ENCODE data around the gene CECR2.
A peak's percentile ranks its signal among the peaks of the same experiment; 100 is the strongest.

CECR2 gene

DNA sequence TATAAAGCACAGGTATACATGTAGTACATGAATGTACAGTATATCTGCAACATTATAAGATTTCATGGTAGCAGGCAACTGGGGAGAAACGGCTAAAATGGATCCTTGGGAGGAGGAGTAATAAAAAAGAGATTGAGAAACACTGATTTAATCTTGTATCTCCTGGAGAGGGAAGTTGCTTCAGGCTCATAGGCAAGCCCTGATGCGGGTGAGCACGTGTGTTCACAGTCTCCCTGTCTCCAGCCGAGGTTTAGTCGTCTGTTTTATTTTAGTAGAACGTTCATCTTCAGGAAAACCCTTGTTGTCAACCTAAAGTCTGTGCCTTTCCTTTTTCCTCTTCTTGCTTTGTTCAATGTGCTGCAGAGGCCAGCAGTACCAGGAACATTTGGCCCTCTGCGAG is 172.2 kb downstream of the CECR2 start:
- Histone ChIP-seq H3K27ac (no peak overlapping the region), H3K4me1 (no peaks in the 10 kb centered on the region), H3K9ac (no peak overlapping the region), H3K9me3 (replicated peaks in 1 of 11) (no peaks in the 10 kb centered on the region), H4K20me1 (no peaks in the 10 kb centered on the region), H3K36me3 (peaks cover 0 to 29% (median 12%) of the 10 kb centered on the region in 11 experiments; a peak in 13 of 22 replicates), H3K4me3 (no peak overlapping the region), H3K27me3 (no peaks in the 10 kb centered on the region), H3K4me2 (no peak overlapping the region)
- TF ChIP-seq Cebpa-rat (IDR thresholded peaks at IDR 0.05), result no peak

DNA sequence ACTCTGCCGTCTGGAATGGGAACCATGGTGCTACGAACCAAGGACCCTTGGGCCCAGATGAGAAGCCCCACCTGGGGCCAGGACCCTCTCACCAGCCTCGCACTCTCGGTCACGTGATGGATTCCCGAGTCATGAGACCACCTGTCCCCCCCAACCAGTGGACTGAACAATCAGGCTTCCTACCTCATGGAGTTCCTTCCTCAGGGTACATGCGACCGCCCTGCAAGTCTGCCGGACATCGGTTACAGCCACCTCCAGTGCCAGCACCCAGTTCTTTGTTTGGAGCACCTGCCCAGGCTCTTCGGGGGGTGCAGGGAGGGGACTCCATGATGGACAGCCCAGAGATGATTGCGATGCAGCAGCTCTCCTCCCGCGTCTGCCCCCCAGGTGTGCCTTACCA is 173.2 kb downstream of the CECR2 start:
- H3K4me1 ChIP-seq, result no peaks in the 10 kb centered on the region
- no peak overlapping the region for H3K4me2 ChIP-seq
- peaks cover 0 to 26% (median 12%) of the 10 kb centered on the region in 11 experiments; a peak in 13 of 22 replicates for H3K36me3 ChIP-seq

DNA sequence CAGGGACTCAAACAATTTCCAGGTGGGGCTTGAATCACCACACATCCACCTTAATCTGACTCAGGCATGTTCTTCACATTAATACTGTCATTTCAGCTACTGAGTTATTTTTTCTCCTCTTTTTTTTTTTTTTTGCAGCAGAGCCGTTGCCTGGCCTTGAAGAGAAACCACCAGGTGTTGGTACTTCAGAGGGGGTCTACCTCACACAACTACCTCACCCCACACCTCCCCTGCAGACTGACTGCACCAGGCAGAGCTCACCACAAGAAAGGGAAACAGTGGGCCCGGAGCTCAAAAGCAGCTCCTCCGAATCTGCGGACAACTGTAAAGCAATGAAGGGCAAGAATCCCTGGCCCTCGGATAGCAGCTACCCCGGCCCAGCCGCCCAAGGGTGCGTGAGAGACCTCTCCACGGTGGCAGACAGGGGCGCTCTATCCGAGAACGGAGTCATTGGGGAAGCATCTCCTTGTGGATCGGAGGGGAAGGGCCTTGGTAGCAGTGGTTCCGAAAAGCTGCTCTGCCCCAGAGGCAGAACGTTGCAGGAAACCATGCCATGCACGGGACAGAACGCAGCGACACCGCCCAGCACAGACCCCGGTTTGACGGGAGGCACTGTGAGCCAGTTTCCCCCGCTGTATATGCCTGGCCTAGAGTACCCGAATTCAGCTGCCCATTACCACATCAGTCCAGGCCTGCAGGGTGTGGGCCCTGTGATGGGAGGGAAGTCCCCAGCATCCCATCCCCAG is 178.9 kb downstream of the CECR2 start:
- Histone ChIP-seq H3K36me3 (peaks cover 0 to 44% (median 14%) of the 10 kb centered on the region in 11 experiments; a peak in 9 of 22 replicates), H3K4me1 (no peaks in the 10 kb centered on the region; a peak in 1 of 20 replicates), H3K9ac (no peak overlapping the region), H4K20me1 (no peaks in the 10 kb centered on the region), H3K4me3 (no peak overlapping the region), H3K4me2 (no peak overlapping the region), H3K27me3 (no peaks in the 10 kb centered on the region), H3K27ac (no peak overlapping the region), H3K9me3 (replicated peaks in 1 of 11) (no peaks in the 10 kb centered on the region)
- no peak for TF ChIP-seq Cebpa-rat (IDR thresholded peaks at IDR 0.05)

More for the DNA sequence above, 173.2 kb downstream of the CECR2 start:
- no peaks in the 10 kb centered on the region for H3K27me3 ChIP-seq
- H3K9ac ChIP-seq, result no peak overlapping the region
- H3K9me3 ChIP-seq (replicated peaks in 1 of 11), result no peaks in the 10 kb centered on the region
- H4K20me1 ChIP-seq, result no peaks in the 10 kb centered on the region
- no peak overlapping the region for H3K27ac ChIP-seq
- TF ChIP-seq Cebpa-rat (IDR thresholded peaks at IDR 0.05), result no peak
- H3K4me3 ChIP-seq, result no peak overlapping the region

DNA sequence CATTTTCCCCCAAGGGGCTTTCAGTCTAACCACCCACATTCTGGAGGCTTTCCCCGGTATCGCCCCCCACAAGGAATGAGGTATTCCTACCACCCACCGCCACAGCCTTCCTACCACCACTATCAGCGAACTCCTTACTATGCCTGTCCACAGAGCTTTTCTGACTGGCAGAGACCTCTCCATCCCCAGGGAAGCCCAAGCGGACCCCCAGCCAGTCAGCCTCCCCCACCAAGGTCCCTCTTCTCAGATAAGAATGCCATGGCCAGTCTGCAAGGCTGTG is 179.4 kb downstream of the CECR2 start:
- H3K9me3 ChIP-seq (replicated peaks in 1 of 11), result no peaks in the 10 kb centered on the region
- TF ChIP-seq Cebpa-rat (IDR thresholded peaks at IDR 0.05), result no peak
- H3K36me3 ChIP-seq, result peaks cover 0 to 40% (median 12%) of the 10 kb centered on the region in 11 experiments; a peak in 9 of 22 replicates
- no peaks in the 10 kb centered on the region for H4K20me1 ChIP-seq
- H3K4me3 ChIP-seq, result no peak overlapping the region
- no peak overlapping the region for H3K9ac ChIP-seq
- H3K27me3 ChIP-seq, result no peaks in the 10 kb centered on the region
- H3K4me2 ChIP-seq, result no peak overlapping the region
- peaks cover 0 to 4% (median 0%) of the 10 kb centered on the region in 10 experiments; a peak in 3 of 20 replicates for H3K4me1 ChIP-seq
- H3K27ac ChIP-seq, result no peak overlapping the region

DNA sequence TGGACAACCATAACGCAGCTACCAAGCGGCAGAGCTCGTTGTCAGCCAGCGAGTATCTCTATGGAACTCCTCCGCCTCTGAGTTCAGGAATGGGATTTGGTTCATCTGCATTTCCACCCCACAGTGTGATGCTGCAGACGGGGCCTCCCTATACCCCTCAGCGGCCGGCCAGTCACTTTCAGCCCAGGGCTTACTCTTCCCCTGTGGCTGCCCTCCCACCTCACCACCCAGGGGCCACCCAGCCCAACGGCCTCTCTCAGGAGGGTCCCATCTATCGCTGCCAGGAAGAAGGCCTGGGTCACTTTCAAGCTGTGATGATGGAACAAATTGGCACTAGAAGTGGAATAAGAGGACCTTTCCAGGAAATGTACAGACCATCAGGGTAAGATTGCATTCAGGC is 179.9 kb downstream of the CECR2 start:
- Histone ChIP-seq H3K36me3 (peaks cover 0 to 40% (median 12%) of the 10 kb centered on the region in 11 experiments; a peak in 9 of 22 replicates), H3K4me3 (no peak overlapping the region), H3K4me1 (peaks cover 0 to 4% (median 0%) of the 10 kb centered on the region in 10 experiments; a peak in 3 of 20 replicates), H3K9me3 (replicated peaks in 1 of 11) (no peaks in the 10 kb centered on the region), H3K9ac (no peak overlapping the region), H3K4me2 (no peak overlapping the region), H3K27me3 (no peaks in the 10 kb centered on the region), H3K27ac (no peak overlapping the region), H4K20me1 (no peaks in the 10 kb centered on the region)
- TF ChIP-seq Cebpa-rat (IDR thresholded peaks at IDR 0.05), result no peak

DNA sequence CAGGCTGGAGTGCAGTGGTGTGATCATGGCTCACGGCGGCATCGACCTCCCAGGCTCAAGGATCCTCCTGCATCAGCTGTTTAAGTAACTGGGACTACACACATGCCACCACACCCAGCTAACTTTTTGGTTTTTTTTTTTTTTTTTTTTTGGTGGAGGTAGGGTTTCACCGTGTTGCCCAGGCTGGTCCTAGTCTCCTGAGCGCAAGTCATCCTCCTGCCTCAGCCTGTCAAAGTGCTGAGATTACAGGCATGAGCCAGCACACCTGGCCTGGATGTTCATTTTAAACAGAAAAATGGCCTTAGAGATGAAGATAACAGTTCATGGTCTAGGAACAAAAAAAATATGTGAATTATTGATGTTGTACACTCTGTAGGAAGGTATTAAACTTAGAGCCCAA is 180.4 kb downstream of the CECR2 start:
- no peak overlapping the region for H3K4me2 ChIP-seq
- no peak overlapping the region for H3K27ac ChIP-seq
- H3K9me3 ChIP-seq (replicated peaks in 1 of 11), result no peaks in the 10 kb centered on the region
- H3K4me1 ChIP-seq, result peaks cover 0 to 4% (median 0%) of the 10 kb centered on the region in 10 experiments; a peak in 3 of 20 replicates
- no peak overlapping the region for H3K4me3 ChIP-seq
- no peak for TF ChIP-seq Cebpa-rat (IDR thresholded peaks at IDR 0.05)
- no peaks in the 10 kb centered on the region for H4K20me1 ChIP-seq
- H3K9ac ChIP-seq, result no peak overlapping the region
- peaks cover 0 to 40% (median 12%) of the 10 kb centered on the region in 11 experiments; a peak in 9 of 22 replicates for H3K36me3 ChIP-seq
- no peaks in the 10 kb centered on the region for H3K27me3 ChIP-seq

DNA sequence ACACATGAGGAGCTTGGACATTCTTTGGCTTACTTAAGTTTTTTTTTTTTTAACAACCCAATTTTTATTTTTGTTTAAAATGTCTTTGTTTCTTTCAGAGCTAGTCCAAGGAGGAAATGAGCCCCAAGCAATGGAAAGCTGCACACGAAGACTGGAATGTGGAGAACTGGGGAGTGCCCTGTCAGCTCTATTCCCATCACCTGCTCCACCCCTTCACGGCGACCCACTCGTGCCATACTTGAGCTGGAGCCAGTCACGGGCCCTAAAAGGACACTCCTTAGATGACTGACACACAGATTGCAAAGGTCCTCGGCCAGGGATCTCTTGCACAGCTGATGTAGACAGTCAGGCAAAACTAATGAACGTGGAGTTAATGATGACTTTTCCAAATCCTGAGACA is 183.5 kb downstream of the CECR2 start:
- no peak overlapping the region for H3K27ac ChIP-seq
- H4K20me1 ChIP-seq, result no peaks in the 10 kb centered on the region
- peaks cover 0 to 4% (median 0%) of the 10 kb centered on the region in 10 experiments; a peak in 3 of 20 replicates for H3K4me1 ChIP-seq
- H3K9me3 ChIP-seq (replicated peaks in 1 of 11), result no peaks in the 10 kb centered on the region
- no peak overlapping the region for H3K9ac ChIP-seq
- peaks cover 0 to 37% (median 12%) of the 10 kb centered on the region in 11 experiments; a peak in 9 of 22 replicates for H3K36me3 ChIP-seq
- no peak overlapping the region for H3K4me3 ChIP-seq
- TF ChIP-seq Cebpa-rat (IDR thresholded peaks at IDR 0.05), result no peak
- H3K4me2 ChIP-seq, result no peak overlapping the region
- H3K27me3 ChIP-seq, result no peaks in the 10 kb centered on the region

DNA sequence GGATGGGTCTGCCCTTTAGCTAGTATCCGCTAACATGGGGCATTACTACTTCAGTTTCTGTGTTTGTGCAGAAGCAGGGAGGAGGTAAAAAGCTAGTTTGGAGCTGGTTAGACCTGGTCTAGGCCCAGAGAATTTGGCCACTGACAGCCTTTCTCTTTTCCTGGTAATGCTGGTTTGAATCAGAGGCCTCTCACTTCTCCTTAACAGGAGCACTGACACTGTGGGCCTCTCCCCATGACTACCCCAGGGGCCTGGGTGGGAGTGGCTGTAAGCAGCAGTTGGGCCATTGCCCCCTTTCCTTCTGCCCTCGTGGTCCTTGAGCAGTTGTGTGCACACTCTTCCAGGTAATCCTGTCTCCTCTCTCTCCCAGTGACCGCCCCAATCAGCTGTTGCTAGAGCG is 185.6 kb downstream of the CECR2 start:
- Histone ChIP-seq H3K9me3 (replicated peaks in 1 of 11) (no peaks in the 10 kb centered on the region), H3K9ac (no peak overlapping the region), H4K20me1 (no peaks in the 10 kb centered on the region), H3K4me2 (no peak overlapping the region), H3K4me3 (no peak overlapping the region), H3K27me3 (no peaks in the 10 kb centered on the region), H3K36me3 (peaks cover 0 to 17% (median 7%) of the 10 kb centered on the region in 11 experiments; a peak in 8 of 22 replicates), H3K27ac (no peak overlapping the region), H3K4me1 (peaks cover 0 to 4% (median 0%) of the 10 kb centered on the region in 10 experiments; a peak in 3 of 20 replicates)
- no peak for TF ChIP-seq Cebpa-rat (IDR thresholded peaks at IDR 0.05)

DNA sequence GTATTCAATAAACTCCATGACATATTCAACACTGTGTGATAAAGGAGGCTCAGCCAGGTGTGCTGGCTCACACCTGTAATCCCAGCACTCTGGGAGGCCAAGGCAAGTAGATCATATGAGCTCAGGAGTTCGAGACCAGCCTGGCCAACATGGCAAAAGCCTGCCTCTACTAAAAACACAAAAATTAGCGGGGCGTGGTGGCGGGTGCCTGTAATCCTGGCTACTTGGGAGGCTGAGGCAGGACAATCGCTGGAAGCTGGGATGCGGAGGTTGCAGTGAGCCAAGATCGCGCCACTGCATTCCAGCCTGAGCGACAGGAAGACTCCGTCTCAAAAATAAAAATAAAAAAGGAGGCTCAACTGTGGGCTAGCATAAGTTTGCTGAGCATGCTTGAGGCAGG is 189.9 kb downstream of the CECR2 start:
- no peak for TF ChIP-seq Cebpa-rat (IDR thresholded peaks at IDR 0.05)
- Histone ChIP-seq H3K27ac (0 out of 22 replicates have a peak overlapping the region, but pooled peaks of 1 of the 11 experiments have one; percentile 27), H3K4me2 (no peak overlapping the region), H3K36me3 (no peaks in the 10 kb centered on the region), H3K4me1 (peaks cover 10 to 22% (median 21%) of the 10 kb centered on the region in 10 experiments), H3K4me3 (no peak overlapping the region), H3K27me3 (no peaks in the 10 kb centered on the region), H4K20me1 (no peaks in the 10 kb centered on the region), H3K9ac (no peak overlapping the region), H3K9me3 (replicated peaks in 1 of 11) (0 out of 22 replicates have a peak, but pooled peaks cover 0 to 3% (median 0%) of the 10 kb centered on the region in 11 experiments)

Measured in BLaER1 treated with 17β-estradiol and CSF1 and Interleukin-3, amounts not matched to agents 10 nM and 100 nM (cell line).